ENCODE results near the gene ATOX1. TPM values are rescaled to one million over a fixed set of nuclear protein-coding genes. Genes with fewer than 3 reads are reported as not detected.

ATOX1 gene
- total RNA-seq, 1 donor from 2014 or later: 96.3 TPM

GRCh38 chr5:151770383-151771258 lies 12.2 kb upstream of the ATOX1 start:
- peak; percentile 75 for DNase-seq

- DNase-seq: no peak
These were observed 8.5 kb upstream of the ATOX1 start for GRCh38 chr5:151766975-151767374.

- no peak for DNase-seq
These were observed 6.4 kb upstream of the ATOX1 start for GRCh38 chr5:151764801-151765200.

GRCh38 chr5:151758141-151758429 lies 346 bp downstream of the ATOX1 start:
- DNase-seq: no peak

GRCh38 chr5:151757233-151758140 lies 944 bp downstream of the ATOX1 start:
- peak; percentile 39 for DNase-seq

GRCh38 chr5:151755383-151755782 lies 3.0 kb downstream of the ATOX1 start:
- DNase-seq: no peak

- DNase-seq: no peak
These were observed 6.8 kb downstream of the ATOX1 start for GRCh38 chr5:151751593-151751992.

- DNase-seq: no peak
These were observed 7.3 kb downstream of the ATOX1 start for GRCh38 chr5:151751091-151751490.

- no peak for DNase-seq
These were observed 8.3 kb downstream of the ATOX1 start for GRCh38 chr5:151750121-151750520.

GRCh38 chr5:151745071-151745705 lies 13.2 kb downstream of the ATOX1 start:
- peak; percentile 89 for DNase-seq

- no peak for DNase-seq
These were observed 14.9 kb downstream of the ATOX1 start for GRCh38 chr5:151743530-151743929.

GRCh38 chr5:151742870-151743294 lies 15.5 kb downstream of the ATOX1 start:
- peak; percentile 79 for DNase-seq

- DNase-seq: peak; percentile 46
These were observed 16.6 kb downstream of the ATOX1 start for GRCh38 chr5:151741678-151742423.

GRCh38 chr5:151740958-151741373 lies 17.5 kb downstream of the ATOX1 start:
- DNase-seq: peak; percentile 49

- DNase-seq: peak; percentile 88
These were observed 18.0 kb downstream of the ATOX1 start for GRCh38 chr5:151740336-151740942.

GRCh38 chr5:151739939-151740335 lies 18.5 kb downstream of the ATOX1 start:
- peak; percentile 28 for DNase-seq

- DNase-seq: no peak
These were observed 19.0 kb downstream of the ATOX1 start for GRCh38 chr5:151739395-151739794.

GRCh38 chr5:151738125-151738848 lies 20.1 kb downstream of the ATOX1 start:
- peak; percentile 25 for DNase-seq

- DNase-seq: no peak
These were observed 21.0 kb downstream of the ATOX1 start for GRCh38 chr5:151737431-151737830.

GRCh38 chr5:151735646-151736045 lies 22.8 kb downstream of the ATOX1 start:
- DNase-seq: no peak

- no peak for DNase-seq
These were observed 24.4 kb downstream of the ATOX1 start for GRCh38 chr5:151734064-151734408.
